Myocyte (in vitro differentiated cells): ENCODE results near the gene TPM1. TPM values are rescaled to one million over a fixed set of nuclear protein-coding genes. Genes with fewer than 3 reads are reported as not detected.
"Not testable (repeated sequence)": the region's sequence is repeated elsewhere in the genome, so short reads cannot be mapped to it uniquely, and the experiment has no call there.

ENCODE experiments used
- DNase-seq: peaks from one replicate; pipeline ENCODE4 v3.0.0-alpha.2; 2012; ENCODE audit warnings: low read depth
- polyA plus RNA-seq: library from polyadenylated mRNA; unstranded; fragments of >200 nt; gene quantifications from one replicate; pipeline ENCODE4 v1.2.1, GENCODE V29; 2012; ENCODE audit warnings: missing spikeins
- total RNA-seq: library from RNA; depleted of rRNA; stranded (reverse); fragments of >200 nt; gene quantifications from 2 replicates; pipeline ENCODE4 v1.2.3, GENCODE V29; 2014

TPM1 gene
- total RNA-seq, result 4,103 and 4,525 TPM in 2 replicates
- polyA plus RNA-seq, result 3,640 TPM

DNA sequence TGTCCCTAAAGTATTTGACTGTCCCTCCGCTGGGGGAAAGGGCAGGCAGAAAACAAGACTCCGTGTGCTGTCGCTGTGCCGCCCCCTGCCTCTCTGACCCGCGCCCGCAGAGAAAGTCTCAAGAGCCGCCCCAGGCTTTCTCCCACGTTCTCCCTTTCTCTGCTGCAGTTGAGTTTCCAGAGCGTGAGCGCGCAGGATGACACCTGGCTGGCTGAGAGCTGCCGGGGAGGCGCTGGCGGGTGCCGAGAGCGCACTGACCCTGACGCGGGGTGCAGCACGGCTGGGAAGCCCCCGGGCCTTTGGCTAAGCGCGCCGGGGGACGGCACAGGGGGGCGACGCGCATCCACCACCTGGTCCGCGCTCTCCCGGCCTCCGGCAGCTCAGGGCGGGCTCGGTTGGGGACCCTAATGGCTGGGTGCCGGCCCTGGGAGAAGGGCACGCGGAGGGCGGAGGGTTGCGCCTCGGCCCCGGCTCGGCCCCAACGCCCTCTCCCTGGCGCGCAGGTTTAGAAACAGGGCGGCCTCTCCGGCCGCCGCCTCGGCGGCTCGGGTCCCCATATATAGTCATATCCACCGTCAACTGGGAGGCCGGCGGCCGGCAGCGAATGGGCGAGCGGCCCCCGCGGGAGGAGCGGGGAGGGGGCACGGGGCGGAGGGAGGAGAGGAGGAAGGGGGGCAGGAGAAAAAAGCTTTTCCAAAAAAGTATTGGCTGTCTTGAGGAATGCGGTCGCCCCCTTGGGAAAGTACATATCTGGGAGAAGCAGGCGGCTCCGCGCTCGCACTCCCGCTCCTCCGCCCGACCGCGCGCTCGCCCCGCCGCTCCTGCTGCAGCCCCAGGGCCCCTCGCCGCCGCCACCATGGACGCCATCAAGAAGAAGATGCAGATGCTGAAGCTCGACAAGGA, at the start of gene TPM1:
TPM1 (plus strand) TSS at position 774 of the 903 bp plus-strand sequence; CDS start at position 857, 83 bp downstream.
- peak; percentile 95 for DNase-seq

GRCh38 chr15:62993066-62993465, 49.5 kb upstream of the TPM1 start:
- no peak for DNase-seq

- DNase-seq, result not testable (repeated sequence)
These were observed 48.9 kb upstream of the TPM1 start for GRCh38 chr15:62993632-62994031.

GRCh38 chr15:62994439-62994838, 48.1 kb upstream of the TPM1 start:
- no peak for DNase-seq

DNA sequence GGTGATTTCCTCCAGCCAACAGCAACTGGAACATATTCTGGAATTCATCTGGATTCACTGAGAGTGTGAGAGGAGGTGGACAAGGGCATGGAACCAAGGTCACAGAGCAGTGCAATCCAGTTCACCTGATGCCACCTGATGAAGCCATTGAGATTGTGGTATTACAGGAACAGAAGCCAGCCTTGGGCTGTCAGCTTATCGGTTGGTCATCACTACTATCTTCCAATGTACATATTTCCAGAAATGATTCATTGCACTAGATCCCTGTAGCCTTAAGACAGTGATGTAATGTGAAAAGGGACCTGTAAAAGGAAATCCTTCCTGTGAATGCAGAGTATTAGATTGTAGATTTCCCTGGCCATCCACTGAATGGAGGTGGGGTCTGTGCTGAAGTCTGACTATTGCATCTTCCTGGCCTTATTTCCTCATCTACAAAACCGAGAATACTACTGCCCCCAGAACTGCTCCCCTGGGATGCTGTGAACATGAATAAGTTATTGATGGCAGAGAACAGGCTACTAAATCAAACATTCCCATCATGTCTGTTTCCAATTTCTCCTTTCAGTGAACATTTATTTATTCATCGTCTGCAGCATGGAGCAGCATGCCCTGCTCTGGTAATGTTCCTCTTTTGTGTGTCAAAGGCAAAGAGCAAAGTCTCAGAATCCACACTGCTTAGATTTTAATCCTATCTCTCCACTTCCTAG, 47.4 kb upstream of the TPM1 start:
- no peak for DNase-seq

DNA sequence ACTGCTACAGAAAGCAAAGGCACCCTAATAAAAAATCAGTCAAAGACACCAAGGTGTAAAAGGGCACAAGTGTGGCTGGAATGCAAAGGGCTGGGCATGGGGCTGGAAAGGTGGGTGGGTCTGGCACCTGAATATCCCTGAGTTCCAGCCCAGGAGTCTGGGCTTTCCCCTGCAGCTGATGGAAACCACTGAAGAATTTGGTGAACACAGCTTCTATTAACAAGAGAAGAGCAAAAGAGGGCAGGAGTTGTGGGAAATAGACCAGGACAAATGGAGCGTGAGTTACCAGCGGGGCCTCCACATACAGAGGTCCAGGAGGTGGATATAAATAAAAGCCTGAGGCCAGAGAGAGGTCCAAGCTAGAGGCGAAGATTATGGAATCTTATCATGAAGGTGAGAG, 45.1 kb upstream of the TPM1 start:
- DNase-seq, result no peak

DNA sequence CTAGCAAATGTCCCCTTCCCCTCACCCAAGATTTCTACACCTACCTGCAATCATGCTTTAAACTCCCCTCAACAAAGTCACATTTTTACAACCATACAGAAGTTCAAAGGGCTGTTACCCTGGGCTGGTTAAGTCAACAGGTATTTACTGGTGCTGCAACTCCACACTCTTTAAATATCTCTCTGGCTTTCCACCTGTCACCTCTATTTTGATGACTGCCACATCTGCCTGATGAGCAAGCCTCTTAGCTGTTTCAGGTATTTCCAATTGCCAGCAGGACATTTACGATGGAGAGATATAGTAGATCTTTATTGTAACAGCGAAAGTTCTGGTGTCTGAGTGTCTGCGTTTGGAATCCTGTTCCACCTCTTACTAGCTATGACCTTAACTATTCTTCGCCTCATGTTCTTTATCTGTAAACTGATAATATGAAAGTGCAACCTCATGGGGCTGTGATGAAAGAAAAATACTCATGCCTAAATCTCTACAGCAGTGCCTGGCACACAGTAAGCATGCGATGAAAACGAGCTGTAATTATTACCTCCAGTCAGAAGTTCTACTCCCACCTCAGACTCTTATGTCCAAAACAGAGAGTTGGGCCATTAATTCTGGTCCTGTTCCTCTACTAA, 44.2 kb upstream of the TPM1 start:
- DNase-seq, result peak; percentile 44

GRCh38 chr15:62999178-62999577, 43.4 kb upstream of the TPM1 start:
- no peak for DNase-seq

GRCh38 chr15:62999923-63000561, 42.5 kb upstream of the TPM1 start:
- peak; percentile 95 for DNase-seq

GRCh38 chr15:63000706-63001105, 41.8 kb upstream of the TPM1 start:
- peak; percentile 9 for DNase-seq

GRCh38 chr15:63004211-63004610, 38.3 kb upstream of the TPM1 start:
- peak; percentile 74 for DNase-seq

GRCh38 chr15:63006032-63006878, 36.3 kb upstream of the TPM1 start:
- DNase-seq, result no peak

DNA sequence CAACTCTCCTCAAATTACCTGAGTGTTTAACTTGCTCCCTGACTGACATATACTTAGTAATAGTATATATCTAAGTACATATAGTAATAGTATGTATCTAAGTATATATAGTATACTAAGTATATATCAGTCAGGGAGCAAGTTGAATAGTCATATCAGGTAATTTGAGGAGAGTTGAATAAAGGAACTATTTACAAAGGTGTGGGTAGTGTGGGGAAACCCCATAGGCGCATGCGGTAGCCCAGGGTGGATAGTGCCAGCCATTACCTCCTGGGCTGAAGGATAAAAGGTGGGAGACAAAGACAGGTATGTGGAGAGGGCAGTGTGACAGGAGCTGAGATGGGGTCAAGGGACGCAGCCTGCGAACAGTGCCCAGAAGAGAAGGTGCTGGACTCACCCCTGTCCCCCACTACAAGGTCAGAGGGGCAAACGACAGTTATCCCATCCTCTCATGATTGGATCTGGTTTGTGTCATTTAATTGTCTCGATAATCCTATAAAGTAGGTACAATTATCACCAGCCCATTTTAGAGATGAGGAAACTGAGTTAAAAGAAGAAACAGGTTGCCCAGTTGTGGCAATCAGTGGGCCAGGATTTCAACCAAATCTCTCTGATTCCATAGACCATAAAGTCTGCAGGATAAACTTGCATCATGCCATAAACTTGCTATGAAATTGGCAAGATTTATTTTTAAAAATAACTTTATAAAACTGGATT, 34.1 kb upstream of the TPM1 start:
- no peak for DNase-seq

- no peak for DNase-seq
These were observed 32.2 kb upstream of the TPM1 start for GRCh38 chr15:63010386-63010785.

GRCh38 chr15:63010920-63011693, 31.4 kb upstream of the TPM1 start:
- no peak for DNase-seq

- DNase-seq, result no peak
These were observed 30.1 kb upstream of the TPM1 start for GRCh38 chr15:63012444-63012843.

DNA sequence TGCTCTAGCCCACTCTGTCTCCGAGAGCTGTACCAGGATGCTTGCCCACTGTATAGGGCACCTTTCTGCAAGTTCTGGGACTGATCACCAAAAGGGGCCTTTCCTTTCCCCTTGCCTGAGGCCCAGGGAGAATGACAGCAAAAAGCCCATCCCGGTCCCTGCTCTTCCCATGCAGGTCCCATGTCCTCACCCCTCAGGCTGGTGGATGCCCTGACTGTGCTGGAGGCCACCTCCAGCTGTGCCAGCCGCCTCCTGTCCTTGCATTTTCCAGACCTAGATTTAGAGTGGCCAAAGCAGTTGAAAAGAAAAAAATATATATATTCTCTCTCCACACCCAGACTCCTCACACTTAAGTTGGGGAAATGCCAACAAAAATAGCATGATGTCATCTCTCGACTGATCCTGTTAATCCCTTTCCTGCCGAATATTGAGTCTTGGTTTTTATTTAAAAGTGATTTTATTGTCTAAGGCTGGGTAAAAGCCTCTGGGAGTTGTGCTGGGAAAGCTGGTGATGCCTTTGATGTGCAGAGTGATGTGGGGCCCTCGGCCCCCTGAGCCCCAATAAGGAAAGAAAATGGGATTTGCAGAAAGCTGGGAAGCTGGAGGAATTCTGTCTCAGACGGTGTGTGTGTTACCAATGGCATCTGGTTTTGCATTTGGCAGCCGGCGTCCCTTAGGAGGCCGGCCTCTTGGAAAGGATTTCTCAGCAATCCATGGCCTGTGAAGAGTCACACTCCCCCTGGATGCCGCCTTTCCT, 29.3 kb upstream of the TPM1 start:
- peak; percentile 75 for DNase-seq

DNA sequence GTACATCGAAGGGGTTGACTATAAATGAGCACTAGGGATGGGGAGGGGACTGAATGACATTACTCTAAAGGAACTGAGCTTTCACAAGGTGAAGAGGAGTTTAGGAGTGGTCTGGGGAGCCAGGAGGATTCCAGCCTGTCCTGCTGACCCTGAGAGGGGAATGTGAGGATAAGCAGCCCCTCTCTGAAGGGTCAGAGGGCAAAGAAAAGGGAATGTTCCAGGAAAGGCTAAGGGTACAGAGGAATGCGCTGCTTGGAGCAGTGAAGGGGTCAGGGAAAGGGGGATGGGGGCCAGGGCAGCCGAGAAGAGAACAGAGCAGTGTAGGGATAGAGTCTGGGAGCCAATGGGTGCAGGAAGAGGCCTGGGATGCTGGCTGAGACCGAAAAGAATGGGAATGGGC, 28.0 kb upstream of the TPM1 start:
- no peak for DNase-seq
